Measurements from ENCODE around the gene PLA2G2A.

Gene PLA2G2A

GRCh38 chr1:19960591-19960990, 18.8 kb downstream of the PLA2G2A start:
- no peak for DNase-seq (ENCODE audit: low read depth in 1 of 2, low spot score in 1 of 2)
- no peaks in the 10 kb centered on the region for H3K27me3 ChIP-seq (ENCODE audit: insufficient read depth, poor library complexity, severe bottlenecking)
- H3K27ac ChIP-seq (replicated peaks): no peak overlapping the region
- no peak for TF ChIP-seq POLR2AphosphoS5 (IDR thresholded peaks at IDR 0.05; ENCODE audit: low read depth)
- no peak for TF ChIP-seq GABPA (IDR thresholded peaks at IDR 0.05; ENCODE audit: low read depth)
- no peak for TF ChIP-seq SPI1 (IDR thresholded peaks at IDR 0.05; ENCODE audit: borderline replicate concordance, low read depth)
- no peak overlapping the region for H3K4me3 ChIP-seq (replicated peaks; ENCODE audit: insufficient read depth, low read length)

GRCh38 chr1:19957779-19958178, 21.6 kb downstream of the PLA2G2A start:
- DNase-seq (ENCODE audit: low read depth in 1 of 2, low spot score in 1 of 2): no peak
- H3K27ac ChIP-seq (replicated peaks): no peak overlapping the region
- TF ChIP-seq REST (IDR thresholded peaks at IDR 0.05; ENCODE audit: insufficient replicate concordance, low read depth) (no peak), POLR2AphosphoS5 (IDR thresholded peaks at IDR 0.05; ENCODE audit: low read depth) (no peak), SPI1 (IDR thresholded peaks at IDR 0.05; ENCODE audit: borderline replicate concordance, low read depth) (no peak), CTCF (IDR thresholded peaks at IDR 0.05; ENCODE audit: insufficient read depth, low read length) (no peak), GABPA (IDR thresholded peaks at IDR 0.05; ENCODE audit: low read depth) (no peak)
- no peaks in the 10 kb centered on the region for H3K27me3 ChIP-seq (ENCODE audit: insufficient read depth, poor library complexity, severe bottlenecking)
- H3K4me3 ChIP-seq (replicated peaks; ENCODE audit: insufficient read depth, low read length): no peak overlapping the region

- DNase-seq (ENCODE audit: low read depth in 1 of 2, low spot score in 1 of 2): peak in 1 of 2 experiments; percentile 50
- H3K27ac ChIP-seq (replicated peaks): no peak overlapping the region
- H3K27me3 ChIP-seq (ENCODE audit: insufficient read depth, poor library complexity, severe bottlenecking): no peaks in the 10 kb centered on the region
- H3K4me3 ChIP-seq (replicated peaks; ENCODE audit: insufficient read depth, low read length): no peak overlapping the region
- TF ChIP-seq POLR2AphosphoS5 (IDR thresholded peaks at IDR 0.05; ENCODE audit: low read depth) (no peak), GABPA (IDR thresholded peaks at IDR 0.05; ENCODE audit: low read depth) (no peak), CTCF (IDR thresholded peaks at IDR 0.05; ENCODE audit: insufficient read depth, low read length) (no peak), REST (IDR thresholded peaks at IDR 0.05; ENCODE audit: insufficient replicate concordance, low read depth) (no peak), SPI1 (IDR thresholded peaks at IDR 0.05; ENCODE audit: borderline replicate concordance, low read depth) (no peak)
Measured at GRCh38 chr1:19955534-19956170, 23.8 kb downstream of the PLA2G2A start.

- Histone ChIP-seq H3K27me3 (ENCODE audit: insufficient read depth, poor library complexity, severe bottlenecking) (no peaks in the 10 kb centered on the region), H3K4me3 (replicated peaks; ENCODE audit: insufficient read depth, low read length) (no peak overlapping the region), H3K27ac (replicated peaks) (no peak overlapping the region)
- TF ChIP-seq CTCF (IDR thresholded peaks at IDR 0.05; ENCODE audit: insufficient read depth, low read length) (no peak), REST (IDR thresholded peaks at IDR 0.05; ENCODE audit: insufficient replicate concordance, low read depth) (no peak), GABPA (IDR thresholded peaks at IDR 0.05; ENCODE audit: low read depth) (no peak), POLR2AphosphoS5 (IDR thresholded peaks at IDR 0.05; ENCODE audit: low read depth) (no peak), SPI1 (IDR thresholded peaks at IDR 0.05; ENCODE audit: borderline replicate concordance, low read depth) (no peak)
- no peak for DNase-seq (ENCODE audit: low read depth in 1 of 2, low spot score in 1 of 2)
Measured at GRCh38 chr1:19954059-19954458, 25.4 kb downstream of the PLA2G2A start.
